GM18511 (cell line): ENCODE results near the gene SYTL2.
A peak's percentile ranks its signal among the peaks of the same experiment; 100 is the strongest.
"Not testable (repeated sequence)": the region's sequence is repeated elsewhere in the genome, so short reads cannot be mapped to it uniquely, and the experiment has no call there.

Experiments
- ATAC-seq: cut with Tn5 transposase; IDR thresholded peaks from one replicate; pipeline ENCODE4 v1.9.1; 2021; ENCODE audit warnings: mild to moderate bottlenecking, moderate library complexity; ENCODE audit not compliant: unreplicated experiment

Gene SYTL2

DNA sequence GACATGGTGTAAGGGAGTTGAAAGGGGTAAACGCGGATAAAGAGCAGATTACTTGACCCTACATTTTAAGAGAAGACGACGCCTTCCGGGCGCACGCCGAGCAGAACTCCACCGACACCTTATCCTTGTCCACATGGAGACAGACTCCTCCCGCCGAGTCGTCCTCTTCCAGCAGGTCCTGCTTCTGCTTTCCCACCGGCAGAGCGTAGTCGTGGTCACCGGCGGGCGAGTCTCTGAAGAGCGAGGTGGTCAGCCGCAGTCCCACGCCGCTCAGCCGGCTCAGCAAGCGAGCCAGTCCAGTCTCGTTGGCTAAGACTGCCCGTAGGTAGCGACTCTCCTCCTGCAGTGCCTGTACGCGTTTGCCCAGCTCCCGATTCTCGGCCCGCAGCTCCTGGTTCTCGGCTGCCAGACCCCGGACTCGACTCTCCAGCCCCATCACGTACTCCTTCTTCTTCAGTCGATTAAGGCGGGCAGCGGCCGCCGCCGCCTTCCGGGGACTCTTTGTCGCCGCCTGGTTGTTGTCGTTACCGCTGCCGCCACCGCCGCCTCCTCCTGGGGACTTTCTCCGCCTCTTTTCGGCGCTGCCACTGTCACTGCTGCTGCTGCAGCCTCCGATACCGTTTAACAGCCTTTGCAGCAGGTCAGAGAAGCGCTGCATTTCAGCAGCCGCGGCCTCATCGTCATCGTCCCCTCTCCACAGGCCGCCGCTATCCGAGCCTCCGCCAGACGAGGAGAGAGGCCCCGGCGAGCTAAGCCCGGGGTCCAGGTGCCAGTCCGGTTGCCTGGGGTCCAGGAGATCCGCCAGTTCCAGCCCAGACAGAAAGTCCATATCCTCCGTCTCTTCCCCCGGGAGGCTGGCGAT, 147.0 kb downstream of the SYTL2 start:
- ATAC-seq, result peak; percentile 75

DNA sequence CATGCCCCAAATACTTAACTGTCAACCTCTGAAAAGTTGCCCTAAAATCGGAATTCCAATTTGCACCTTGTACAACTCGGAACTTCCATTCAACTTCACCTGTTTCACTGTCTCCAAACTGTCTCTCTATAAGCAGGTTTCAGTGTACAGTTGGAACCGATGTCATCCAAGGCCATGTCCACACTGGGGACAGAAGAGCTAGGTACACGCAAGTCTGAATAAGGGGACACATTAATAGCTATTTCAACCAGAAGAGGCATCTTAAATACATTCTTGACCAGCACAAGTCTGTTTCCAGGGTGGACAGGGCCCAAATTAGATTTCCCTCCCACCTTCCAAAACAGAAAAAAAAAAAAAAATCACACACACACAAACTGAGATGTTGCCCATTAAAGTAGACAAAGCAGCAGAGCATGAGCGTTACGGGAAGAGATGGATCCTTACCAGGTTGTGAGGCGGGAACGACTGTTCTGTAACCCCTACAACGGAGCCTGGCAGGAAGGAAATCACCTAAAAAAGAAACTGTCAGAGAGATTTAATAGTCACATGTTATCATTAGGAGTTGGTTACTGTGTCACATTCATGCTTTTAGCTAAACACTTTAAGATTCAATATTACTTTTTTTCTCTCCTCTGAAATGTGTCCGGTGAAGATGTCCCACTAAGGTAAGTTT, 147.7 kb downstream of the SYTL2 start:
- no peak for ATAC-seq

DNA sequence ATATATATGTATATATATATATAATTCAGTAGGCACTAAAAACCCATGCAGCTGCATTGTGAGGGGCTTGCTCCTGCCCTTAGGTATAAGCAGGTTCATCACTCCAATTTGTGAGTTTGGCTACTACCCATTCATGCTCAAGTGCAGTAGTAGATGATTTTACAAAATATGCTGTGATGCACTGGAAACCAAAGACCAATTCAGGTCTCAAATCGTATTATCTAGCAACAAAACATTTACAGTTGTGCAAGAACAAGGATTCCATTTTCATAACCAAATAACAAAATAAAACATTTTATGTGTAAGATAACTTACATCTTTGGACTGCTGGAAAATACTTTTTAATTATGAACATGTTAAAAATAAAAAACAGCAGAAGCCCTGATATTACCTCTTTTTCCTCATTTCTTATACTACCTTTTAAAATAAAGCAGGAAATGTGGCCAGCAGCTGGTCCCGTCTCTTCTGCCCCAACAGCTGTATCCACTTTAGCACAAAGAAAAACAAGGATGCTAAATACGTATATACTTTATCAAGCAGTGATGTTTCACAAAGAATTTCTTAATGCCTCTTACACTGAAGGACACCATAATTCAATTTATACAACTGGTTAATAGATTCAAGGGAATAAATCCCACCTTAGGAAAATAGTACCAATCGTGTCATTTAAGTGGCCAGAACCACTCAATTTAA, 148.8 kb downstream of the SYTL2 start:
- no peak for ATAC-seq

DNA sequence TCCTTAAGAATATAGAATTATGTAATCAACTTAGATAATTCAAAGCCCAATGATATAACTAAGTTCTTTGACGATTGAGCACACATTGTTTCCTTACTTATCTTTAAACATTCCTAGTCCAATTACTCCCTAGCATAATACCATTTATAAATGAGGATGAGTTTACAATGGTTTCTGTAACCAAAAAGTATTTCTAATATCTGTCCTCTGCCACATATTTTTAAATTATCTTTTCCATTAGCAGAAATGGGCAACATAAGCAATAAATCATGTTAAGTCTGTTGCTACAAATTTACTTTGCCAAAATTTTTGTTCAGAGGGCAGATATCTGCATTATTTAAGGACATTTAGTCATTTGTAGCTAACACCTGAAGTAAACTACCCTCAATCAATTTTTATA, 152.8 kb downstream of the SYTL2 start:
- no peak for ATAC-seq

DNA sequence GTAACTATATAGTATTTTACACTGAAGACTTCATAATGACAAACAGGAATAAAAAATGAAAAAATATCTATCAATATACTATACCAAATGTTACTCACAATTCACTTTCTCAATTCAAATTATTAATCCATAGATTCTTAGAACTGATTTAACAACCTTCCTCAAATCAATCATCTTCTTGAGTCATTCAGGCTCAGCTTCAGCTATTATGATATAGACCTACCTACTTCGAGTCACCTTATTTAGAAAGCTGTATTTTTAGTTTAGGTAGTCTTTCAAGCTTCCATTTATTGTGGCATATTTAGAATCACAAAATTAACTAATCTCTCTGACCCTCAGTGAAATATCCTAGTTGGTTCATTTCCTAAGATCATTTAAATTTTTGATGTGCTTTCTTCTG, 154.2 kb downstream of the SYTL2 start:
- ATAC-seq, result no peak

DNA sequence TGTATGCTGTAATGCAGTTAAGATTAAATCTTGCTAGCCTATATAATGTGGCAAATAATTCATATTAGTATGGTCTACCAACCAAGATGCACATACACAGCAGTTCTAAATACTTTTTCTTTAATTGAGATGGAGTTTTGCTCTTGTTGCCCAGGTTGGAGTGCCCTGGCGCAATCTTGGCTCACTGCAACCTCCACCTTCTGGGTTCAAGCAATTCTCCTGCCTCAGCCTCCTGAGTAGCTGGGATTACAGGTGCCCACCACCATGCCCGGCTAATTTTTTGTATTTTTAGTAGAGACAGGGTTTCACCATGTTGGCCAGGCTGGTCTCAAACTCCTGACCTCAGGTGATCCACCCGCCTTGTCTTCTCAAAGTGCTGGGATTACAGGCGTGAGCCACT, 156.6 kb downstream of the SYTL2 start:
- not testable (repeated sequence) for ATAC-seq

DNA sequence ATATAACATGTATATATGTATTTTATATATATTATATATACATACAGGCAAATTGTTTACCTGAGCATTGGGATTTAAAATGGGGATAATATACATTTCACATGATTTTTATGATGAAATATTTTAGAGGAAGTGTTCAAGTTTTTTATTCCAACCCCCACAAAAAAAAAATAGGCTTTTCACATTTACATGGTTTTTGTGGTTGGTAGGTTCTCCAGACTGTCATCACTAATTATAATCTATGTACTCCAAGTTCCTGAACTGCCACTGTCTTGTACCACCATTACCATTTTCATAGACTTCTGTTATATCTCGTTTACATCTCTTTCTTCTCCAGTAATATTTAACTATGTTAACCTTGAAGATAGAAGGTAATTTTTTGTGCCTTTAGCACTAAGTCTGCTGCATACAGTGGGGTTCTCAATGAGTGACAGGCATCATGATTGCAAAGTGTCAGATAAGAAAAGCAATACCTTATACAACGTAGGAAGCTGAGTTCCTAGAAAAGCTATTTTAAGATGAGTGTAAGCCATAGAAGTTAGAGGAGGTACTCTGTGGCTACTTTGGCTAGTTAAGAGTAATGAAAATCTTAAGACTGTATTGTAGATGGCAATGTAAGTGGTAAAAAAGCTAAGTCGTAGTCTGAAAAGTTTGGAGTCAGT, 158.0 kb downstream of the SYTL2 start:
- ATAC-seq, result no peak

DNA sequence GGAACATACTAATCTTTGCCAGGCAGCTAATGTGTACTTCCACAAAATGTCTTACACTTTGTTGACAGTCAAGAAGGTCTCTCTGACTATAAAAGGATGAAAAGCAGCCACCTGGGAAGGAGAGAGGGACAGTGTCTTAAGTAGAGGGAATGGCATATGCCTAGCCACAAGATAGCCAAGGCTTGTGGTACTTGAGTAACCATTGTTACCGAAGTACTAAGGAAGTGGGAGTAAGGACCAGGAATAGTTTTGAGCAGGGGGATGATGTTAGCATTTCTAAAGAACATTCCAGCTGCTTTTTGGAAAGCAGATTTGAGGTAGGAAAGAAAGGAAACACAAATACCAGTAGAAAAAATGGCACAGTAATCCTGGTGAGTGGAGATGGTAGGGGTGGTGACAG, 159.8 kb downstream of the SYTL2 start:
- no peak for ATAC-seq

DNA sequence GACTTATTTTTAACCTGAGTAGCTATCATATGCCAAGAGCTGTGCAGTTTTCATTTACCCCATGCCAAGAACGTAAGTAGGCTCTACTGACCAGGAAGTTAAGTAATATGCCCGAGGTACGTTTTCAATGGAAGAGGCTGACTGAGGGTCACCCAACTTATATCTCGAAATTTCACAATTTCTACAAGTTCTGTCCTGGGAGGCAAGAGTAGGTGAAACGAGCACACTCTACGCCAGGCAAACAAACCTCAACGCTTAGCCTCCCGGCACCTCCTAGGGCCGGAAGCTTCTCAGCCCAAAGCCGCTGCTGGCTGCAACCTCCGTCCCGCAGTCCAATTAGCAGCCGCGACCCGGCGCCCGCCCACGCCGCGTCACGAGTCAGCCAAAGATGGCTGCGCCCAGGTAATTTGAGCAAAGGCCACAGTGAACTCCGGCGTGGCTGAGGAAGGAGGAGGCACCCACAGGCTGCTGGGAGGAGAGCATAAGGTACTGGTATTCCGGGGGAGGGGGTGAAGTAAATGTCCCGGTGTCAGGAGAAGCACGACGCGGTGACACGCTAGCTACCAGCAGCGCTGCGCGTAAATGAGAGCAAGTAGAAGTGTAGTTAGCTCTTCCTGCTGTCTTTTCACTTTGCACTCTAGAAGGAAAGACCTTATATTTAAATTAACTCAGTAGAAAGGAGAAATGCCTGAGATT, 163.2 kb downstream of the SYTL2 start, which contains the start of gene TMEM126A:
TMEM126A (plus strand) TSS at position 364 of the 696 bp plus-strand sequence. CDS start 2,289 bp downstream, outside the sequence.
- peak; percentile 99 for ATAC-seq

DNA sequence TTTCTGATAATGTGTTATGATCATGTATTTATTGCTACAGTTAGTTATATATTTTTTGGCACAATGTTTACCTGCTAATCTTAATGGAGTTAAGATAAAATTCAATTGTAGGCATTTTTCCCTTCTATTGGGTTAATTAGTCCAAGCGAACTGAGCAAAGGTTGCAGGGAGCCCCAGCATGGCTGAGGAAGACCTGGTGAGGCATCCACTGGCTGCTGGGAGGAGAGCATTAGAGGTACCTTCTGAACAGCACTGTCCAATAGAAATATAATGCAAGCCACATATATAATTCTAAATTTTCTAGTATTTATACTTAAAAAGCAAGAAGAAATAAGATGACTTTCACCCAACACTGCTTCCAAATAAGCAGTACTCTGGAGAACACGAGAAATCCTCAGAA, 163.9 kb downstream of the SYTL2 start:
- peak; percentile 19 for ATAC-seq
